Measurements from ENCODE around the gene CPXM2. TPM values are rescaled to one million over a fixed set of nuclear protein-coding genes. Genes with fewer than 3 reads are reported as not detected.

Gene CPXM2
- total RNA-seq, 1 donor from 2014 or later, result 12.1 TPM

DNA sequence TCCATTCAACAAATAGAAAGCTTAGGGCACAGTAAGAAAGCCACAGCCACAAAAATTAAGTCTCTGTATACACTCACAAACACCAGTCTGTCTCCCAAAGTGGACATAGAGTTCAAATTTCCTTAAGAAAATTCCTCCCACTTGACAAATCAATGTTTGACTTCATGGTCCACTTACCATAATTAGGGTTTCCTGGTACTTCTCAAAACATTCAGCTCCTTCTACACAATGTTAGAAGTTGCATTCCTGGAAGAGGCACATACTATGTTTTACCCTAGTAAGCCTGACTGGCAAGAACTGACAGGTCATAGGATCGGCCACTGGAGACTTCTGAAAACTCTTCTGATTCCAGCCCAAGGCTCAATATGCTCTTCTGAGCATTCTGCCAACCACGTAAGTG lies 70.5 kb downstream of the CPXM2 start:
- no peaks in the 10 kb centered on the region for H3K36me3 ChIP-seq (ENCODE audit: control insufficient read depth, insufficient read depth, low read length)
- no peak for DNase-seq (ENCODE audit: low read depth)
- H3K27me3 ChIP-seq (ENCODE audit: control insufficient read depth, insufficient read depth, low read length), result no peaks in the 10 kb centered on the region
- no peak overlapping the region for H3K4me3 ChIP-seq (ENCODE audit: low read depth, low read length)
- TF ChIP-seq, protein P1, sequence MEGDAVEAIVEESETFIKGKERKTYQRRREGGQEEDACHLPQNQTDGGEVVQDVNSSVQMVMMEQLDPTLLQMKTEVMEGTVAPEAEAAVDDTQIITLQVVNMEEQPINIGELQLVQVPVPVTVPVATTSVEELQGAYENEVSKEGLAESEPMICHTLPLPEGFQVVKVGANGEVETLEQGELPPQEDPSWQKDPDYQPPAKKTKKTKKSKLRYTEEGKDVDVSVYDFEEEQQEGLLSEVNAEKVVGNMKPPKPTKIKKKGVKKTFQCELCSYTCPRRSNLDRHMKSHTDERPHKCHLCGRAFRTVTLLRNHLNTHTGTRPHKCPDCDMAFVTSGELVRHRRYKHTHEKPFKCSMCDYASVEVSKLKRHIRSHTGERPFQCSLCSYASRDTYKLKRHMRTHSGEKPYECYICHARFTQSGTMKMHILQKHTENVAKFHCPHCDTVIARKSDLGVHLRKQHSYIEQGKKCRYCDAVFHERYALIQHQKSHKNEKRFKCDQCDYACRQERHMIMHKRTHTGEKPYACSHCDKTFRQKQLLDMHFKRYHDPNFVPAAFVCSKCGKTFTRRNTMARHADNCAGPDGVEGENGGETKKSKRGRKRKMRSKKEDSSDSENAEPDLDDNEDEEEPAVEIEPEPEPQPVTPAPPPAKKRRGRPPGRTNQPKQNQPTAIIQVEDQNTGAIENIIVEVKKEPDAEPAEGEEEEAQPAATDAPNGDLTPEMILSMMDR (IDR thresholded peaks at IDR 0.05; ENCODE audit: insufficient read depth, low read length, poor library complexity, severe bottlenecking), result no peak

DNA sequence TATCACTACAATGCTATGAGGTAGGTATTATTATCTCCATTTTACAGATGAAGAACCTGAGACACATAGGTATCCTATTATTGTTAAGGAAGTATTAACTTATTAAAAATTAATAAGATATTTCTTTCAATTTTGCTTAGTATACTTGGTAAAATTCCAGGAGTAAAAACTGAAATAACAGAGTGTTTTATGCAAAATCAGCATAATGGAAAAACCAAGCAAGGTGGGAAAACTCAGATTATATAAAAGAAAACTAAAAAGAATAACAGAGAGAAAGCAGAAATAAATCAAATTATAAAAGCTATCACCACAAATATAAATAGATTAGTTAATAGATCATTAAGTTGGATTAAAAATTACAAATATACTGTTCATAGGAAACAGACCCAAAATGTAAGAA lies 82.0 kb downstream of the CPXM2 start:
- TF ChIP-seq, protein P1 (IDR thresholded peaks at IDR 0.05; ENCODE audit: insufficient read depth, low read length, poor library complexity, severe bottlenecking), result no peak
- Histone ChIP-seq H3K36me3 (ENCODE audit: control insufficient read depth, insufficient read depth, low read length) (no peaks in the 10 kb centered on the region), H3K27me3 (ENCODE audit: control insufficient read depth, insufficient read depth, low read length) (no peaks in the 10 kb centered on the region), H3K4me3 (ENCODE audit: low read depth, low read length) (no peak overlapping the region)
- DNase-seq (ENCODE audit: low read depth), result no peak

- no peaks in the 10 kb centered on the region for H3K36me3 ChIP-seq (ENCODE audit: control insufficient read depth, insufficient read depth, low read length)
- no peak overlapping the region for H3K4me3 ChIP-seq (ENCODE audit: low read depth, low read length)
- H3K27me3 ChIP-seq (ENCODE audit: control insufficient read depth, insufficient read depth, low read length), result no peaks in the 10 kb centered on the region
- DNase-seq (ENCODE audit: low read depth), result peak; percentile 12
- TF ChIP-seq, protein P1 (IDR thresholded peaks at IDR 0.05; ENCODE audit: insufficient read depth, low read length, poor library complexity, severe bottlenecking), result no peak
Measured at GRCh38 chr10:123808906-123809305, 82.7 kb downstream of the CPXM2 start.

DNA sequence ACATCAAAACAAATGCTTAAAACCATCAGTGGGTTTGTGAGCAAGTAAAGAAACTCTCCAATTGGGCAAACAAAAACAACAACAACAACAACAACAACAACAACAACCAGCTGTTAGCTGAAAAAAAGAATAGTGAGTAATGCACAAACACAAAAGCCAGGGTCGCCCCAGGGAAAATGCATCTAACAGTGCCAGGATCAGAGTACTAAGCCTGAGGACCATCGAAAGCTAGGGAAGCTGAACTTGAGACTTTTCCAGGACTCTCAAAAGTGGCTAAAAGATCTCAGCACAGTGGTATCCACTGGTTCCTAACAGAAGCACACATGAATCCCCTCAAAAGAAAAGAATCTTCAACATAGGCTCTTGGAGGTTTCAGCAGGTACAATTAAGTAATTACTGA lies 83.3 kb downstream of the CPXM2 start:
- TF ChIP-seq, protein P1 (IDR thresholded peaks at IDR 0.05; ENCODE audit: insufficient read depth, low read length, poor library complexity, severe bottlenecking), result no peak
- no peak for DNase-seq (ENCODE audit: low read depth)
- no peaks in the 10 kb centered on the region for H3K27me3 ChIP-seq (ENCODE audit: control insufficient read depth, insufficient read depth, low read length)
- H3K36me3 ChIP-seq (ENCODE audit: control insufficient read depth, insufficient read depth, low read length), result no peaks in the 10 kb centered on the region
- H3K4me3 ChIP-seq (ENCODE audit: low read depth, low read length), result no peak overlapping the region

DNA sequence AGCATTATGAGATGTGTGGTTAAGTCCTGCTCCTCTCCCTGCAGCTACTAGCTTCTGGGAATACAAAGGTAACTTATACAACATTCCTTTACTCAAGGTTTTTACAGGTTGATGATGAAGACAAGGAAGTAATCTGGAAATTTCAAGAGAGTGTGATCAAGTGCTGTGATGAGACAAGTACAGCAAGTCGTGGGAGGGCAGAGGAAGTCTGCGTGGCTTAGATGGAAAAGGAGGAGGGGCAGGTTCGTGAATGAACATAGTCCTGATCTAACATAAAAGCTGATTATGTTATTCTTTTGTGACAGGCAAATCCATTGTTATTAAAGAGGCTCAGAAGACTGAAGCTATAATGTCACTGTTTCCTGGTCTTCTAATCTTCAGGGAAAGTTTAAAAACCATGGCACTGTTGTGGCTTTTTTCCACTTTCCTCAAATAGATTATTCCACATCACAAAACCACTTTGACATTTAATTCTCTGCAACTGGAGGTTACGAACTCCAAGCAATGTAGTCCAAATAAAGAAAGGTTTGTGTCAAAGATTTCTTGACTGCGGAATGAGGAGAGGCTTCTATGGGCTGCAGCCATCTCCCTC lies 84.1 kb downstream of the CPXM2 start:
- Histone ChIP-seq H3K27me3 (ENCODE audit: control insufficient read depth, insufficient read depth, low read length) (no peaks in the 10 kb centered on the region), H3K36me3 (ENCODE audit: control insufficient read depth, insufficient read depth, low read length) (no peaks in the 10 kb centered on the region), H3K4me3 (ENCODE audit: low read depth, low read length) (no peak overlapping the region)
- TF ChIP-seq, protein P1 (IDR thresholded peaks at IDR 0.05; ENCODE audit: insufficient read depth, low read length, poor library complexity, severe bottlenecking), result no peak
- no peak for DNase-seq (ENCODE audit: low read depth)

DNA sequence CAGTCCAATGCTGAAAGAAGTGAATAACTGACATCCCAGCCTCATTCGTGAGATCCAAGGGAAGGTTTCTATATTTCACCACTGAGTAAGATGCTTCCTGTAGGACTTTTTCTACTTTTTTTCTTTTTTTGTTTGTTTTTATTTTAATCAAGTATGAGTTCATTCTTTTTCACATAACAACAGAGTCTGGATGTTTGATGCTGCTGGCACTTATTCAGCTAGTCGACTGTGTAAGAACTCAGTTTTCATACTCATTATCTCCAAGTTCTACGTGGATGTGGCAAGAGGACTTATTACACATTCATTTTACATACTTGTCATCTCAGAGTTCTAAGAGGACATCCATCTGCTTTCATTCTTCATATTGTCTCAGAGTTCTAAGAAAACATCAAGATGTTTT lies 86.9 kb downstream of the CPXM2 start:
- DNase-seq (ENCODE audit: low read depth), result no peak

More for the DNA sequence above, 86.9 kb downstream of the CPXM2 start:
- Histone ChIP-seq H3K4me3 (ENCODE audit: low read depth, low read length) (no peak overlapping the region), H3K27me3 (ENCODE audit: control insufficient read depth, insufficient read depth, low read length) (no peaks in the 10 kb centered on the region), H3K36me3 (ENCODE audit: control insufficient read depth, insufficient read depth, low read length) (no peaks in the 10 kb centered on the region)
- TF ChIP-seq, protein P1 (IDR thresholded peaks at IDR 0.05; ENCODE audit: insufficient read depth, low read length, poor library complexity, severe bottlenecking), result no peak

Data from kidney epithelial cell (primary cell).